Muscle of leg (tissue), 11 donors: ENCODE data around the gene MAPK8IP3. TPM values are rescaled to one million over a fixed set of nuclear protein-coding genes. Genes with fewer than 3 reads are reported as not detected.

Experiments used
- DNase-seq: peaks from one replicate; pipeline ENCODE4 v3.0.0; 2013
- H3K27ac ChIP-seq: one replicate; pipeline ENCODE4 v1.5.1; 2013; ENCODE audit warnings: mild to moderate bottlenecking, low read length, control low read depth
- H3K27me3 ChIP-seq: one replicate; pipeline ENCODE4 v1.6.1; 2013; ENCODE audit warnings: low read length; ENCODE audit not compliant: control insufficient read depth, insufficient read depth
- H3K36me3 ChIP-seq: one replicate; pipeline ENCODE4 v1.6.1; 2013; ENCODE audit warnings: low read length; ENCODE audit not compliant: control insufficient read depth, insufficient read depth
- H3K4me1 ChIP-seq: one replicate; pipeline ENCODE4 v1.6.1; 2013; ENCODE audit warnings: low read length; ENCODE audit not compliant: control insufficient read depth, insufficient read depth
- H3K4me3 ChIP-seq: one replicate; pipeline ENCODE4 v1.5.1; 2013; ENCODE audit warnings: low read length, control low read depth
- H3K9me3 ChIP-seq: replicated peaks from 2 replicates; pipeline ENCODE4 v1.6.1; 2013; ENCODE audit warnings: low read depth, low read length; ENCODE audit not compliant: control insufficient read depth
- WGBS: methylation state at CpG from one replicate; pipeline ENCODE4 v1.1.5; 2013; ENCODE audit warnings: missing lambda C conversion rate; ENCODE audit not compliant: insufficient coverage; 5-methylcytosine and 5-hydroxymethylcytosine counted together
- polyA plus RNA-seq, 8 donors: library from polyadenylated mRNA; unstranded; fragments of 120-200 nt; gene quantifications; one replicate each; pipeline versions ENCODE4 v1.2.1 to v1.2.3, GENCODE V29; 2013; ENCODE audit warnings: inconsistent platforms in 1 of 8, low replicate concordance in 1 of 8; ENCODE audit not compliant: insufficient read length in 8 of 8, insufficient read depth in 1 of 8
- total RNA-seq: library from RNA; stranded (reverse); fragments of 120-200 nt; gene quantifications from one replicate; pipeline ENCODE4 v1.2.4, GENCODE V29; 2013

MAPK8IP3 gene
- total and polyA plus RNA-seq, 9 donors = 35.6 to 64.3 (median 50.5) TPM

DNA sequence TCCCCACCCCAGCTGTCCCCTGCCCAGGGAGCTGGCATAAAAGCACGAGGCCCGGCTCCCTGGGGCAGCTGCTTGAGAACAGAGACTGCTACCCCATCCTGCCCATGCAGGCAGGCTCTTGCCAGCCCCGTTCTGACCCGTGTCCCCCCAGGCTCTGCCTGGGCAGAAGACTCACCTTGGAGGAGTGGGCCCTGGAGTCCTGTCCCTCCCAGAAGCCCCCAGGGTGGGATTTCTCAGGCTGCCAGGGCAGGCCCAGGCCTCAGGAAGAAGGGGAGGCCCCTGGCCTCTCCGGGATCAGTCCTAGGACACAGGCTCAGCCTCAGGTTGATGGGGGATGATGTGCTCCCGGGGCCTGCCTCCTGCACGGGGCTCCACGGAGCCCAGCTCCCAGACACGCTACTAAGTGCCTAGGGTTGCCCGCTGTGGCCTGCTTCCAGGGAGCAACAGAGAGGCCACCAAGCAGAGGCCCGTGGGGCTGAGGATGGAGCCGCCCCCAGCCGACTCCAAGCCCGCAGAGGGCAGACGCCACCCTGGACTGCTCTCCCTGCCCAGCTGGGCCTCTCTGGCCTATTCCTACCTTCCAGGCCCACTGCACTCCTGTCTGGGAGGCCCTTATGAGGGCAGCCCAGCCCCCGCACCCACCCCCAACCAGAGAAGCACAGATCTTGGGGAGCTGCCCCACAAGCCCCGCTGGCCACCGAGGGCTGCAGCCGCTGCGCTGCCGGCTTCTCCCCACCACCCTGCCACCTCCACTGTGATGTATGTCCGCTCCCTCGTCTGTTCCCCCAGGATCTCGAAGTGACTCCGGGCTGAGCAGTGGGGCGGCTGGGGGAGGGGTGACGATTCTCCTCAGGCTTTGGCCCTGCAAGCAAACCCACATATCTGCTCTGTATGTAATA is 63.7 kb downstream of the MAPK8IP3 start:
- H3K36me3 ChIP-seq = peaks cover 59% of the 10 kb centered on the region
- no peaks in the 10 kb centered on the region for H3K27me3 ChIP-seq
- no peaks in the 10 kb centered on the region for H3K9me3 ChIP-seq
- no peak overlapping the region for H3K27ac ChIP-seq
- WGBS = 73% methylated on average over 15 of the region's 27 CpGs
- DNase-seq = no peak
- H3K4me3 ChIP-seq = no peak overlapping the region
- peaks cover 32% of the 10 kb centered on the region for H3K4me1 ChIP-seq

DNA sequence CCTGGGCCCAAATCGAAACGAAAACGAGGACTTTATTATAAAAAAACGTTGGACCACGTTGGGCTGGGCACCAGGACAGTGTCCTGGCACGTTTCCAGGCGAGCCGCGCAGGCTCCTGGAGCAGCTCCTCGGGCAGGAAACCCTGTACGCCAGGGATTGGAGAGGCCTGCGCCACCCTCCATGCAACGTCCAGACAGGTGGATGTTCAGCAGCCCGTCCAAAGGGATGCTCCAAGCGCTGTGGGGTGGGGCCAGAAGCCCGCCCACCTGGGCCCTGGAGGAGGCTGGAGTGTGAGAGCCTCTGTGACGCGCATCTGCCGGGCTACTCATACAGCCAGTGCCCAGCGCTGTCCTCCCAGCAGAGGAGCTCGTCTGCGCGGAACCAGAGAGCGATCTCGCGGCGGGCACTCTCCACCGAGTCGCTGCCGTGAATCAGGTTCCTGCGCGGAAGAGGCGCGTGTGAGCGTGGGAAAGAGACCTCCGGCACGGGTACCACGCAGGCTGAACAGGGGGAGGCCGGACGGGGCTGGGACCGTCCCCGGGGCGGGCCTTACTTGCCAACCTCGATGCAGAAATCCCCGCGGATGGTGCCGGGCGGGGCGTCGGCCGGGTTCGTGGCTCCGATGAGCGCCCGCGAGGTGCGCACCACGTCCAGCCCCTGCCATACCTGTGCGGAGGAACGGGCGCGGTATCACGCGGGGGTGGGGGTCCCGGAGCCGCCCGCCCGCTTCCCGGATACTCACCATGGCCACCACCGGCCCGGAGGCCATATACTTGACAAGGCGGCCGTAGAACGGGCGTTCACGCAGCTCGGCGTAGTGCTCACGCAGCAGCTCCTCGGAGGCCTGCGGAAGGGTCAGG is 64.6 kb downstream of the MAPK8IP3 start:
- Histone ChIP-seq H3K4me3 (peak overlapping the region; percentile 74), H3K27me3 (no peaks in the 10 kb centered on the region), H3K9me3 (no peaks in the 10 kb centered on the region), H3K4me1 (peaks cover 34% of the 10 kb centered on the region), H3K36me3 (peaks cover 56% of the 10 kb centered on the region), H3K27ac (no peak overlapping the region)
- WGBS = 11% methylated on average over 81 of the region's 81 CpGs
- DNase-seq = peak; percentile 59

DNA sequence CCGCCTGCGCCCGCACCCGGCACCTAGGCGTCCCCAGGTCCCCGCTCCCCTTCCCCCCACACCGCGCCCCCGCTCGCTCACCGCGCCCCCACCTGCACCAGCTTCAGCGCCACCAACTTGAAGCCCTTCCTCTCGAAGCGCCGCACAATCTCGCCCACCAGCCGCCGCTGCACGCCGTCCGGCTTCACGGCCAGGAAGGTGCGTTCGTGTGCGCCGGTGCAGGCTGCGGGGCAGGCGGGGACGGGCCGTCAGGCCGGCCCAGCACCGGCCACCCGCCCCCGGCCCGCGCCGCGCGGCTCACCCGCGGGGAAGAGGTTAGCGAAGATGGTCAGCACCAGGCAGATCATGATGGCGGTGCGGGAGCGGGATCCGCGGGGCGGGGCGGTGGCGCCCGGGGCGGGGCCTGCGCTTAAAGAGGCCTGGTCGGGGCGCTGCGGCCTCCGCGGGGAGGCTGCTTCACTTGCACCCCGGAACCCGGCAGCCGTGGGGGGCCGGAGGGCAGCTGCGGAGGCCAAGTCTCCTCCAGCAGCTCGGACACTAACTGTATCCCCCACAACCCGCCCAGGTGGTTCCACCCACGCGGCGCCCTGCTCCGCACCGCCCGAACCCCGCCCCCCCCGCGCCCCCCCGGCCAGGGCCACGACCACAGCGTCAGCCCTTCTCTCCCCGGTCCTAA is 65.3 kb downstream of the MAPK8IP3 start, which contains the start of gene NME3:
Gene NME3, minus strand, starts transcription at position 356 of the 676 bp plus-strand sequence. Its CDS starts 9 bp downstream, at position 347.
- H3K9me3 ChIP-seq = no peaks in the 10 kb centered on the region

DNA sequence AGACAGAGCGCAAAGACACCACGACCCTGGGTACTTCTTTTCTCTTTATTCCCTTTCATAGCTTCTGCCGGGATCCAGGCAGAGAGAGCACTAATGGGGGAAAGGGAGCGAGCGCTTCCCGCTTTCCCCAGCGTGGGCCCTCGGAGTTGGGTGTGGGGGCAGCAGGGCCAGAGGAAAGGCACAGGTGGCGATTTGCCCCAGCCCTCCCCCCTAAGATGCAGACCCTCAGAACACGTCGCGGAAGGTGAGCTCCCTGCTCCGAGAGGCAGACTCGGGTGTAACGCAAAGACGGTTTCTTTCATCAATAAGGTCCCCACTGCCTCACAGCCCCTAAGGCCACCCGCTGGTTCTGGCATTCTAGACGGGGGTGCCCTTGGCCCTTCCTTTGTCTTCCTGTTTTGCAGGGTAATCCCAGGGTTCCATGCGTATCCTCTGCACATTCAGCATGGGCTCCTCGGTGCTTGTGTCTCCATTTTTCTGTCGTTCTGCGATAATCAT is 65.9 kb downstream of the MAPK8IP3 start:
- 6% methylated on average over 17 of the region's 22 CpGs for WGBS
- H3K36me3 ChIP-seq = peaks cover 56% of the 10 kb centered on the region
- H3K27ac ChIP-seq = no peak overlapping the region
- no peaks in the 10 kb centered on the region for H3K27me3 ChIP-seq
- no peak for DNase-seq
- H3K9me3 ChIP-seq = no peaks in the 10 kb centered on the region
- peaks cover 34% of the 10 kb centered on the region for H3K4me1 ChIP-seq
- H3K4me3 ChIP-seq = peak overlapping the region; percentile 74

More for the DNA sequence above, 65.3 kb downstream of the MAPK8IP3 start, which contains the start of gene NME3:
- peak; percentile 84 for DNase-seq
- Histone ChIP-seq H3K36me3 (peaks cover 56% of the 10 kb centered on the region), H3K27me3 (no peaks in the 10 kb centered on the region), H3K4me1 (peaks cover 34% of the 10 kb centered on the region), H3K4me3 (peak within 1 kb of the TSS; percentile 74), H3K27ac (peak within 1 kb of the TSS; percentile 51)
- under 1% methylated on average over 57 of the region's 79 CpGs for WGBS

DNA sequence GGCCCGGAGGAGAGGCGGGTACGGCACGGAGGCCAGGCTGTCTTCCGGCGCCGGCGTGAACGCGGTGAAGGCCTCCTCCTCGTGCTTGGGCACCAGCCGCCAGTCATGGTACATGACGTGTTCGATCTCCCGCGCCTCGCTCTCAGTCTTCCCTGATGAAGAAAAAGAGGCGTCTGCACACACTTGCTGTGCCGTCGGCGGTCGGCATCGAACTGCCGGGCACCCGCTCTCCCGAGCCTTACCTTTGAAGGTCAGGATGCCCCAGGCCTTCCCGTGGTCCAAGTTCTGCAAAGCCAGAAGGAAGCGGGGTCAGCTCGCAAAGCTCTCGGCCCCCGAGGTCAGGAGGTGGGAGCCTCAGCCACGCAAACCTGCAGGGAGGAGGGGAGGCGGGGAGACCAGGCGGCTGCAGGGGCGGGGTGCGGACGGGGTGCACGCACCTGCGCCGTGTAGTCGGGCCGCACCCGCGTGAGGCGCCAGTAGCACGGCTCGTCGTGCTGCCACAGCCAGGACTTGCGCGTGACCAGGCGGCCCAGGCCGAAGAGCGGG is 66.4 kb downstream of the MAPK8IP3 start, which contains the start of gene EME2:
Gene EME2, plus strand, starts transcription at position 449 of the 546 bp plus-strand sequence. CDS start 418 bp downstream, outside the sequence.
- H3K27ac ChIP-seq = peak within 1 kb of the TSS; percentile 47

DNA sequence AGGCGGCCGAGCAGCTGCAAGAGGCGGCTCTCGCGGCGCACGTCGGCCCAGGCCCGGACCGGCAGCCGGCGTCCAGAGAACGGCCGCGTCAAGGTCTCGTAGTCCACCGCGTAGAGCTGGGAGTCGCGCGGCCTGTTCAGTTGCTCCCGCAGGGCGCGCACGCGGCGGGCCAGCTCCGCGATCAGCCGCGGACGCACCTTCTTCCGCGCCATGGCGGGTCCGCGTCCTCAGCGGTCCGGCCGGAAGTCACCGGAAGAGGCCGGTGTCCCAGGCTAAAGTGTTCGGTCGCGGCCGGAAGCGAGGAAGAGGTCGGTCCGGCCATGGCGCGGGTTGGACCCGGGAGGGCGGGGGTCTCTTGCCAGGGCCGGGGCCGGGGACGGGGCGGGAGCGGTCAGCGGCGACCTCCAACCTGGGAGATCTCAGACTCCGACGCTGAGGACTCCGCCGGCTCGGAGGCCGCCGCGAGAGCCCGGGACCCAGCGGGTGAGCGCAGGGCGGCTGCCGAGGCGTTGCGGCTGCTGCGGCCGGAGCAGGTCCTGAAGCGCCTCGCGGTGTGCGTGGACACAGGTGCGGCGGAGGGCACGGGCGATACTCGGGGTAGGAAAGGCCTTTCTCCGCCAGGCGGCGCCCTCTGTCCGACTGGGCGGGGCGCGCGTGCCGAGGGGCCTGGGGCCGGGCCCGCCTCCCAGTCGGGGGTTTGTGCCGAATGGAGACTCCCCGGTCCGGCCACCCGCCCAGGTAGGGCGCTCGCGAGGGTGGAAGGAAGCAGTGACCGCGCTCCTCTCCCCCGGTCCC is 67.1 kb downstream of the MAPK8IP3 start, which contains the start of gene MRPS34:
Gene MRPS34, minus strand, starts transcription at position 227 of the 795 bp plus-strand sequence. Its CDS starts 15 bp downstream, at position 212.
- H3K9me3 ChIP-seq = no peaks in the 10 kb centered on the region
- H3K27me3 ChIP-seq = no peaks in the 10 kb centered on the region
- peak within 1 kb of the TSS; percentile 74 for H3K4me3 ChIP-seq
- peak; percentile 93 for DNase-seq
- peak within 1 kb of the TSS; percentile 47 for H3K27ac ChIP-seq
- under 1% methylated on average over 108 of the region's 108 CpGs for WGBS
- H3K36me3 ChIP-seq = peaks cover 55% of the 10 kb centered on the region
- H3K4me1 ChIP-seq = peaks cover 37% of the 10 kb centered on the region

More for the DNA sequence above, 66.4 kb downstream of the MAPK8IP3 start, which contains the start of gene EME2:
- H3K9me3 ChIP-seq = no peaks in the 10 kb centered on the region
- peaks cover 34% of the 10 kb centered on the region for H3K4me1 ChIP-seq
- H3K36me3 ChIP-seq = peaks cover 56% of the 10 kb centered on the region
- peak within 1 kb of the TSS; percentile 74 for H3K4me3 ChIP-seq
- no peaks in the 10 kb centered on the region for H3K27me3 ChIP-seq
- no peak for DNase-seq
- WGBS = under 1% methylated on average over 53 of the region's 53 CpGs

DNA sequence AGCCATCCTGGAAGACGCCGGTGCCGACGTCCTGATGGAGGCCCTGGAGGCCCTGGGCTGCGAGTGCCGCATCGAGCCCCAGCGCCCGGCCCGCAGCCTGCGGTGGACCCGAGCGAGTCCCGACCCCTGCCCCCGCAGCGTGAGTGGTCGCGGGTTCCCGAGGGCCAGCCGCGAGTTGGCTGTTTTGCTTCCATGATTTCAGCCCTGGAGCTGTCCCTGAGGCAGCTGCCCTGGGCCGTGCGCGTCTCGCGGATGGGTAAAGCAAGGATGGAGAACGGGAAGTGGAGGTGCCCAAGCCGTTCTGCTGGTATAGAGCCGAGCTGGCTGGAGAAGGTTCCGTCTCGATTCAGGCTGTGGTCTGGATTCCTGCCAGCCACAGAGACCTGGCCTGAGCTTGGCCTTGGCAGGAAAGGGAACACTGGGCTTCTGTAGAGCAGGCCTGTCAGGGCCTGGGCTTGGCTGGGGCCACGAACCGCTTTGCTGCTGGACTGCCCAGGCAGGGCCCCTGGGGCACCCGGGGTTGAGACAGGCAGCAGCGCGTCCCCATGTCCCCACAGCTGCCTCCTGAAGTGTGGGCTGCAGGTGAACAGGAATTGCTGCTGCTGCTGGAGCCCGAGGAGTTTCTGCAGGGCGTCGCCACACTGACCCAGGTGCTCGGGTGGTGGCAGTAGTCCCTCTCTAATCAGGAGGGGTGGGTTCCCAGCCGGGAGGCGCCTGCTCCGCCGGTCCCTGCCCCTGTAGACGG is 67.9 kb downstream of the MAPK8IP3 start:
- H3K4me3 ChIP-seq = peak overlapping the region; percentile 74
- no peaks in the 10 kb centered on the region for H3K27me3 ChIP-seq
- H3K4me1 ChIP-seq = peaks cover 37% of the 10 kb centered on the region
- peaks cover 55% of the 10 kb centered on the region for H3K36me3 ChIP-seq
- DNase-seq = peak; percentile 56
- no peaks in the 10 kb centered on the region for H3K9me3 ChIP-seq
- 13% methylated on average over 45 of the region's 45 CpGs for WGBS
- peak overlapping the region; percentile 47 for H3K27ac ChIP-seq

DNA sequence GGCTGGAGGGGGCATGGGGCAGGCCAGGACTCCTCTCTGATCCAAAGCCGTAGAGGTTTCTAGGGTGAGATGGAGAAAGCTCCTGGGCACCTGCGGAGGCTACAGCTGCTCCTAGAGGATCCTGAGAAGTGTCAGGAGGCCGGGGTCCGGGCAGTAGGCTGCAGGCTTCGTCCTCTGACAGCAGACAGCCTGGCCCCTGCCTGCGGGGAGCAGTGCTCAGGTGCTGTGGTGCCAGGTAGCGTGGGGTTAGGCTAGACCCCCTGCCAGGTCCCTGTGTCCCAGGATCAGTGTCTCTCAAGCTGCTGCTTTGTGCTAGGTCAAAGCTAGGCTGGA is 68.4 kb downstream of the MAPK8IP3 start:
- Histone ChIP-seq H3K4me1 (peaks cover 37% of the 10 kb centered on the region), H3K4me3 (peak overlapping the region; percentile 74), H3K36me3 (peaks cover 55% of the 10 kb centered on the region), H3K27ac (no peak overlapping the region), H3K9me3 (no peaks in the 10 kb centered on the region), H3K27me3 (no peaks in the 10 kb centered on the region)
- DNase-seq = no peak
- 90% methylated on average over 7 of the region's 7 CpGs for WGBS
